Measurements from ENCODE around the gene DHX36.

DHX36 gene, protein sequence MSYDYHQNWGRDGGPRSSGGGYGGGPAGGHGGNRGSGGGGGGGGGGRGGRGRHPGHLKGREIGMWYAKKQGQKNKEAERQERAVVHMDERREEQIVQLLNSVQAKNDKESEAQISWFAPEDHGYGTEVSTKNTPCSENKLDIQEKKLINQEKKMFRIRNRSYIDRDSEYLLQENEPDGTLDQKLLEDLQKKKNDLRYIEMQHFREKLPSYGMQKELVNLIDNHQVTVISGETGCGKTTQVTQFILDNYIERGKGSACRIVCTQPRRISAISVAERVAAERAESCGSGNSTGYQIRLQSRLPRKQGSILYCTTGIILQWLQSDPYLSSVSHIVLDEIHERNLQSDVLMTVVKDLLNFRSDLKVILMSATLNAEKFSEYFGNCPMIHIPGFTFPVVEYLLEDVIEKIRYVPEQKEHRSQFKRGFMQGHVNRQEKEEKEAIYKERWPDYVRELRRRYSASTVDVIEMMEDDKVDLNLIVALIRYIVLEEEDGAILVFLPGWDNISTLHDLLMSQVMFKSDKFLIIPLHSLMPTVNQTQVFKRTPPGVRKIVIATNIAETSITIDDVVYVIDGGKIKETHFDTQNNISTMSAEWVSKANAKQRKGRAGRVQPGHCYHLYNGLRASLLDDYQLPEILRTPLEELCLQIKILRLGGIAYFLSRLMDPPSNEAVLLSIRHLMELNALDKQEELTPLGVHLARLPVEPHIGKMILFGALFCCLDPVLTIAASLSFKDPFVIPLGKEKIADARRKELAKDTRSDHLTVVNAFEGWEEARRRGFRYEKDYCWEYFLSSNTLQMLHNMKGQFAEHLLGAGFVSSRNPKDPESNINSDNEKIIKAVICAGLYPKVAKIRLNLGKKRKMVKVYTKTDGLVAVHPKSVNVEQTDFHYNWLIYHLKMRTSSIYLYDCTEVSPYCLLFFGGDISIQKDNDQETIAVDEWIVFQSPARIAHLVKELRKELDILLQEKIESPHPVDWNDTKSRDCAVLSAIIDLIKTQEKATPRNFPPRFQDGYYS

GRCh38 chr3:154323891-154324738, at the start of gene DHX36:
DHX36 (minus strand) TSS chr3:154324487; CDS start chr3:154324416, 71 bp downstream.
- peak within 1 kb of the TSS; percentile 64 for H3K4me3 ChIP-seq (replicated peaks; ENCODE audit: low read depth, low read length)
- TF ChIP-seq CTCF (IDR thresholded peaks at IDR 0.05; ENCODE audit: low read depth, low read length, missing control alignments): no peak
- DNase-seq (ENCODE audit: extremely low read depth, low read depth): peak; percentile 84

DNA sequence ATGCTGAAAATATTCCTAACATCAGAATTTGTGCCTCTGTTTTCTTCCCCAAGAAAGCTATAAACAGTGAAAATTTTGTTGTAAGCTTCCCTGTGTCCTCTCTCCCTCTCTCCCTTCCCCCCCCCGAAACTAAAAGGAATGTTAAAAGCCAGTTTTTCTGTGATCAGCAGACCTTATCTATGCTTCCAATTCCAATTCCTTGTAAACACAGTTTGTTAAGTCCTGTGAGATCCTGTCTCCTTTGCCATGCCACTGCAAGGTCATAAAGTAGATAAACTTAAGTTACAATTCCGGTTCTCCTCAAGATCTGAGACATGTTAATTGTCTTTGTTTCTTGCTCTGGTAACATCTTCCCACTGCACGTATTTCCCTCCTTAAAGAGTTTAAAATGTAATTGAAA, 42.9 kb upstream of the DHX36 start:
- no peak overlapping the region for H3K4me3 ChIP-seq (replicated peaks; ENCODE audit: low read depth, low read length)
- TF ChIP-seq CTCF (IDR thresholded peaks at IDR 0.05; ENCODE audit: low read depth, low read length, missing control alignments): no peak

GRCh38 chr3:154364849-154365248, 40.6 kb upstream of the DHX36 start:
- DNase-seq (ENCODE audit: extremely low read depth, low read depth): no peak
- H3K4me3 ChIP-seq (replicated peaks; ENCODE audit: low read depth, low read length): no peak overlapping the region
- TF ChIP-seq CTCF (IDR thresholded peaks at IDR 0.05; ENCODE audit: low read depth, low read length, missing control alignments): no peak

More for the DNA sequence above, 42.9 kb upstream of the DHX36 start:
- no peak for DNase-seq (ENCODE audit: extremely low read depth, low read depth)

DNA sequence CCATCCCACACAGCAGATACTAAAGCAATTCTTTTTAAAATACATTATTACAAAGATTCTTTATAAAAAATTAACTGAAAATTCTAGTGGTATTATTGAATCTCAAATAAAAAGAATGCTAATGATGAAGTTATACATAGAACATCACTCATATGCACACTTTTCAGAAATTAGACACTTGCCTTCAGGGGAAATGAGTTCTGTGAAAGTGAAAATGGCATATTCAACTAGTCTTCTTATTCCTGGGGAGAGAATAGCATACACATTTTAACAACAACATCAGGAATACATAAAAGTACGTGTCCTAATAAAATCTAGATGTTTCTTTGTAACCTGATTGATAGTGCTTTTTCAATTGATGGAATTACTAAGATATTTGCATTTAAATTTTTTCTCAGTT, 36.8 kb upstream of the DHX36 start:
- TF ChIP-seq CTCF (IDR thresholded peaks at IDR 0.05; ENCODE audit: low read depth, low read length, missing control alignments): no peak
- no peak overlapping the region for H3K4me3 ChIP-seq (replicated peaks; ENCODE audit: low read depth, low read length)
- no peak for DNase-seq (ENCODE audit: extremely low read depth, low read depth)

- no peak overlapping the region for H3K4me3 ChIP-seq (replicated peaks; ENCODE audit: low read depth, low read length)
- no peak for TF ChIP-seq CTCF (IDR thresholded peaks at IDR 0.05; ENCODE audit: low read depth, low read length, missing control alignments)
- no peak for DNase-seq (ENCODE audit: extremely low read depth, low read depth)
Observed at GRCh38 chr3:154356009-154356408, 31.7 kb upstream of the DHX36 start.

DNA sequence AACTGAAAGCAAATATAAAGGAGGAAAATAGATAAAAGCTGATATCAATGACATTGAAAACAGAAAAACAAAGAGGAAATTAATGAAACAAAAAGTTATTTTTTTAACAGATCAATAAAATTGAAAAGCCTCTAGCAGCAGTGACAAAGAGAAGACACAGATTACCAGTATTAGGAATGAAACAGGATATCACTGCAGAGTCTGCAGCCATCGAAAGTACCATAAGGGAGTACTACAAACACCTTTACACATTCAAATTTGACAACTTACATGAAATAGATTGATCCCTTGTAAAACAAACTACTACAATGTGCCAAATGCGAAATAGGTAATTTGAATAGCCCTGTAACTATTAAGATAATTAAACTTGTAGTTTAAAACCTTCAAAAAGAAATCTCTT, 24.9 kb upstream of the DHX36 start:
- no peak overlapping the region for H3K4me3 ChIP-seq (replicated peaks; ENCODE audit: low read depth, low read length)
- no peak for DNase-seq (ENCODE audit: extremely low read depth, low read depth)
- no peak for TF ChIP-seq CTCF (IDR thresholded peaks at IDR 0.05; ENCODE audit: low read depth, low read length, missing control alignments)

Measured in HFF-Myc (cell line).